Upper lobe of right lung (tissue), 1 donor: ENCODE measurements around the gene EVA1B. TPM values are rescaled to one million over a fixed set of nuclear protein-coding genes. Genes with fewer than 3 reads are reported as not detected.

Experiments
- ATAC-seq: fragments of 200-7000 bp; cut with Tn5 transposase; one replicate; pipeline ENCODE4 v1.9.1; 2020; ENCODE audit warnings: mild to moderate bottlenecking, moderate library complexity
- DNase-seq: peaks from one replicate; pipeline ENCODE4 v3.0.0-alpha.2; 2020
- H3K27ac ChIP-seq: fragments of 200-600 bp; one replicate; pipeline ENCODE4 v1.8.0; 2022
- H3K27me3 ChIP-seq: fragments of 200-600 bp; one replicate; pipeline ENCODE4 v1.8.0; 2022; ENCODE audit warnings: mild to moderate bottlenecking
- H3K36me3 ChIP-seq: fragments of 200-600 bp; one replicate; pipeline ENCODE4 v1.8.0; 2022
- H3K4me1 ChIP-seq: fragments of 200-600 bp; one replicate; pipeline ENCODE4 v1.8.0; 2022
- H3K4me3 ChIP-seq: fragments of 200-600 bp; one replicate; pipeline ENCODE4 v1.8.0; 2022; ENCODE audit warnings: mild to moderate bottlenecking
- H3K9me3 ChIP-seq: fragments of 200-600 bp; one replicate; pipeline ENCODE4 v1.8.0; 2022
- intact Hi-C: fragments of 100-400 bp; cut with DNase I; formaldehyde crosslinking; loops from one replicate; pipeline ENCODE4 v1.11.0; 2022
- total RNA-seq: library from RNA; stranded (reverse); fragmentation: NEBNext Ultra II Directional; extraction: Animal tissue kit (Norgen Biotek cat#: 25700); gene quantifications from one replicate; pipeline ENCODE4 v1.2.1, GENCODE V29; 2021
- TF ChIP-seq, protein P1 (sequence below): fragments of 200-600 bp; IDR thresholded peaks from one replicate; pipeline ENCODE4 v1.8.0; 2022; ENCODE audit warnings: antibody characterized with exemption
- donor health status: DM: no; HTN: yes; CAD: no; lungs with severe emphysema.

EVA1B gene
- total RNA-seq, 1 donor from 2014 or later = 27.2 TPM

DNA sequence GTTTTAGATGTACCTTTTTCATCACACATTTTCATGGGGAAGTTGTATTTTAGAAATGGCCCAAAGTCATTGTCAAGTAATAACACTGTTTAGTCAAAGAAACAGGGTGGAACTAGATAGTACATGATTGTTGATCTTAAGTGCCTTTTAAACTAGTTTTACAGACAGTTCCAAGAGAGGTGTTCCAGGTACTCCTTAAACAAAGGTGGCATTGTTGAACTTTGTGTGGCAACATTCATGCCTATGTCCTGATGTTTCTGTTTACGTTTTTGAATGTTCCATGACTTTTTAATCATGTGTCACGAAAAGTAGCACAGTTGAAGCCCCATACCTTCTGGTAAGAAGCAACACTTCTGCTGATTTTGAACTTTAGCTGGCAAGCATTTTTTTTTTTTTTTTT is 26.4 kb downstream of the EVA1B start:
- intact Hi-C loops = no loop called here
- no peaks in the 10 kb centered on the region for H3K9me3 ChIP-seq
- peaks cover 4% of the 10 kb centered on the region for H3K4me1 ChIP-seq
- peaks cover 93% of the 10 kb centered on the region for H3K36me3 ChIP-seq
- H3K4me3 ChIP-seq = no peak overlapping the region
- H3K27ac ChIP-seq = no peak overlapping the region
- H3K27me3 ChIP-seq = no peaks in the 10 kb centered on the region
- DNase-seq = no peak
- no peak for ATAC-seq
- TF ChIP-seq, protein P1, sequence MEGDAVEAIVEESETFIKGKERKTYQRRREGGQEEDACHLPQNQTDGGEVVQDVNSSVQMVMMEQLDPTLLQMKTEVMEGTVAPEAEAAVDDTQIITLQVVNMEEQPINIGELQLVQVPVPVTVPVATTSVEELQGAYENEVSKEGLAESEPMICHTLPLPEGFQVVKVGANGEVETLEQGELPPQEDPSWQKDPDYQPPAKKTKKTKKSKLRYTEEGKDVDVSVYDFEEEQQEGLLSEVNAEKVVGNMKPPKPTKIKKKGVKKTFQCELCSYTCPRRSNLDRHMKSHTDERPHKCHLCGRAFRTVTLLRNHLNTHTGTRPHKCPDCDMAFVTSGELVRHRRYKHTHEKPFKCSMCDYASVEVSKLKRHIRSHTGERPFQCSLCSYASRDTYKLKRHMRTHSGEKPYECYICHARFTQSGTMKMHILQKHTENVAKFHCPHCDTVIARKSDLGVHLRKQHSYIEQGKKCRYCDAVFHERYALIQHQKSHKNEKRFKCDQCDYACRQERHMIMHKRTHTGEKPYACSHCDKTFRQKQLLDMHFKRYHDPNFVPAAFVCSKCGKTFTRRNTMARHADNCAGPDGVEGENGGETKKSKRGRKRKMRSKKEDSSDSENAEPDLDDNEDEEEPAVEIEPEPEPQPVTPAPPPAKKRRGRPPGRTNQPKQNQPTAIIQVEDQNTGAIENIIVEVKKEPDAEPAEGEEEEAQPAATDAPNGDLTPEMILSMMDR = no peak

DNA sequence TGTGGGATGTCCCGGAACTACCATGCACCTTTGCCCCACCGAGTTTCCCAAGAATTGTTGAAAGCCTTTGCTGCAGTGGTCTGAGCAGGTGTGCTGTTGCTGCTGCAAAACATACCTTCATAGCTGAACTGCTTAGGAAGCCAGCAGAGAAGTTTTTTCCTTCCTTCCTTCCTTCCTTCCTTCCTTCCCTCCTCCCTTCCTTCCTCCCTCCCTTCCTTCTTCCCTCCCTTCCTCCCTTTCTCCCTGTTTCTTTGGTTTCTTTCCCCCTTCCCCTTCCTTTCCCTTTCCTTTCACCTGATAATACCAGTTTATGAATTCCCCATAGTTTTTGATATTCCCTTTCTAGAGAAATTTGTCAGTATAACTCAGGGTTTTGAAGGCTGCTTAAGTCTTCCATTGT is 28.1 kb downstream of the EVA1B start:
- H3K27me3 ChIP-seq = no peaks in the 10 kb centered on the region
- H3K36me3 ChIP-seq = peaks cover 93% of the 10 kb centered on the region
- peaks cover 7% of the 10 kb centered on the region for H3K4me1 ChIP-seq
- no peak for DNase-seq
- TF ChIP-seq, protein P1 = no peak
- intact Hi-C loops = no loop called here
- ATAC-seq = no peak
- H3K27ac ChIP-seq = no peak overlapping the region
- no peaks in the 10 kb centered on the region for H3K9me3 ChIP-seq
- no peak overlapping the region for H3K4me3 ChIP-seq

DNA sequence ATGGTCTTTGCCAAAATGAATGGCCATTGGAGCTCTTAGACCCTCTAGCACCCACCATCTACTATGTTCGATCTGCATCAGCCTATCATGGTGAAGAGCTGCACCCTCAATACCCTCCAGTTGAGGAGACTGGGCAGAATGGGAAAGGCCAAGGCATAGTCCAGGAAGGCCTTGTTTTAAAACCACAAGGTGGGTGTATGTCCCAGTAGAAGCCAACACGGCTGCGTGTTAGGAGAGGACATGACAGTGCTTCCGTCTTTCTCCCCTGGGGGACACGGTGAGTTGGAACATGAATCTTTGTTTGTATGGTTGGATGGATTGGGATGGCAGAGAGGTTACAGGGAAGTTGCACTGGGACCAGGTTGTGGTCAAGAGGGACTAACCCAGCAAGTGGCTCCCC is 35.9 kb downstream of the EVA1B start:
- DNase-seq (no peak), ATAC-seq (no peak)
- H3K36me3 ChIP-seq = peaks cover 91% of the 10 kb centered on the region
- H3K4me3 ChIP-seq = no peak overlapping the region
- intact Hi-C loops = no loop called here
- H3K4me1 ChIP-seq = peaks cover 9% of the 10 kb centered on the region
- TF ChIP-seq, protein P1 = no peak
- no peaks in the 10 kb centered on the region for H3K27me3 ChIP-seq
- no peak overlapping the region for H3K27ac ChIP-seq
- H3K9me3 ChIP-seq = no peaks in the 10 kb centered on the region

DNA sequence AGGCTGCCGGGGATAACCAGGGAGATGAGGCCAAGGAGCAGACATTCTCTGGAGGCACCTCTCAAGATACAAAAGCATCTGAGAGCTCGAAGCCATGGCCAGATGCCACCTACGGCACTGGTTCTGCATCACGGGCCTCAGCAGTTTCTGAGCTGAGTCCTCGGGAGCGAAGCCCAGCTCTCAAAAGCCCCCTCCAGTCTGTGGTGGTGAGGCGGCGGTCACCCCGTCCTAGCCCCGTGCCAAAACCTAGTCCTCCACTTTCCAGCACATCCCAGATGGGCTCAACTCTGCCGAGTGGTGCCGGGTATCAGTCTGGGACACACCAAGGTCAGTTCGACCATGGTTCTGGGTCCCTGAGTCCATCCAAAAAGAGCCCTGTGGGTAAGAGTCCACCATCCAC is 36.6 kb downstream of the EVA1B start:
- TF ChIP-seq, protein P1 = no peak
- no peak for DNase-seq
- intact Hi-C loops = no loop called here
- peaks cover 86% of the 10 kb centered on the region for H3K36me3 ChIP-seq
- no peaks in the 10 kb centered on the region for H3K9me3 ChIP-seq
- no peaks in the 10 kb centered on the region for H3K27me3 ChIP-seq
- H3K4me3 ChIP-seq = no peak overlapping the region
- peaks cover 9% of the 10 kb centered on the region for H3K4me1 ChIP-seq
- H3K27ac ChIP-seq = no peak overlapping the region
- ATAC-seq = no peak

DNA sequence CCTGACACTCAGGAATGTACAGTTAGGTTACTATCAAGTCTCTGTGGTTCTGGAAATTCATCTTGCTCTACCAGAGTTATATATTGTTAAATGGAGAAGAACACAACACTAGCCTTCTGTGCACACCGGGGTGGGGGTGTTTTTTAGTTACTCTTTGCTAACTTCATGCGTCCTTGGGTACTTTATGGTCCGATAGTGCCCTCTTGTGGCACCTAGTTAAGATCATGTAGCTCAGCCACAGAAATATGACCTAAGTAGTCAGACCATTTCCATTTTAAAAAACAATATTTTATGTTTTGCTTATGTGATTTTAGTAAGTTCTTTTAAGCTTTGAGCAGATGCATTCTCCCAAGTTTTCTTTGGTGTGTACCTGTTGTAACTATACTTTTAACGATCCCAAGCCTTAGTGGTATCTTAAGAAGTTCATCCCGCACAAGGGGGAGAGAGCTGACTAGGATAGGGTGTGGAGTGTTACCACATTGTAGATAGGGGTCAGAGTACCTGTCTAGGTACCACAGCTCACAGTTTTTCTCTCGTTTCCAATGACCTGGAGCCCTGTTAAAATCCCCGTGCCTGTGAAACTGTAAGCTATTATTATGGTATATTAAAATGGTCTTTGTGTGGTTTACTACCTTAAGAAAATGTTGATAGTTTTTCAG is 37.9 kb downstream of the EVA1B start:
- no peak for DNase-seq
- Histone ChIP-seq H3K27ac (no peak overlapping the region), H3K27me3 (no peaks in the 10 kb centered on the region), H3K36me3 (peaks cover 73% of the 10 kb centered on the region), H3K4me3 (no peak overlapping the region), H3K4me1 (peaks cover 5% of the 10 kb centered on the region), H3K9me3 (no peaks in the 10 kb centered on the region)
- TF ChIP-seq, protein P1 = peak; percentile 78
- ATAC-seq = peak; percentile 95
- intact Hi-C loops = no loop called here

DNA sequence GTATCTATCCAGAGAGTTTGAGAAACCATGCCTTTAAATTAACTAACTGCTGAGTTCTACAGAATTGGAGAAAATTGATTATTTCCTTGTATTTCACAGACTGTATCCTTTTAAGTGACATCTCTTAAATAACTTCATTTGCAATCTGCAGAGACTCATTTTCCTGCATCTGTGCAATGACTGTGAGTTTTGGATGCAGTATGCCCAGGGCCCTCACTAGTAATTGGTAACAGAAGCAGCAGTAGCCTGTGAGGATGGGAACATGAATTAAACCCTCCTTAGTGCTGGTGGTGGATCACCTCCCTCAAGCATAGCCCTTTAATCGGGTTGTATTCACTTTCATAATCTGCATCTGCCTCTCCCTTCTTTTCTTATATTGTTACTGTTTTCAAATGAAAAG is 38.9 kb downstream of the EVA1B start:
- Histone ChIP-seq H3K27ac (no peak overlapping the region), H3K9me3 (no peaks in the 10 kb centered on the region), H3K4me3 (no peak overlapping the region), H3K27me3 (no peaks in the 10 kb centered on the region), H3K4me1 (peaks cover 4% of the 10 kb centered on the region), H3K36me3 (peaks cover 63% of the 10 kb centered on the region)
- intact Hi-C loops = no loop called here
- DNase-seq (no peak), ATAC-seq (no peak)
- TF ChIP-seq, protein P1 = no peak
